HG03457 (cell line): Measurements from ENCODE around the gene TFRC.
"Not testable (repeated sequence)": the region's sequence is repeated elsewhere in the genome, so short reads cannot be mapped to it uniquely, and the experiment has no call there.

Source experiments
- ATAC-seq: cut with Tn5 transposase; IDR thresholded peaks from one replicate; pipeline ENCODE4 v1.9.1; 2021; ENCODE audit warnings: moderate number of reproducible peaks; ENCODE audit not compliant: unreplicated experiment

The TFRC gene

DNA sequence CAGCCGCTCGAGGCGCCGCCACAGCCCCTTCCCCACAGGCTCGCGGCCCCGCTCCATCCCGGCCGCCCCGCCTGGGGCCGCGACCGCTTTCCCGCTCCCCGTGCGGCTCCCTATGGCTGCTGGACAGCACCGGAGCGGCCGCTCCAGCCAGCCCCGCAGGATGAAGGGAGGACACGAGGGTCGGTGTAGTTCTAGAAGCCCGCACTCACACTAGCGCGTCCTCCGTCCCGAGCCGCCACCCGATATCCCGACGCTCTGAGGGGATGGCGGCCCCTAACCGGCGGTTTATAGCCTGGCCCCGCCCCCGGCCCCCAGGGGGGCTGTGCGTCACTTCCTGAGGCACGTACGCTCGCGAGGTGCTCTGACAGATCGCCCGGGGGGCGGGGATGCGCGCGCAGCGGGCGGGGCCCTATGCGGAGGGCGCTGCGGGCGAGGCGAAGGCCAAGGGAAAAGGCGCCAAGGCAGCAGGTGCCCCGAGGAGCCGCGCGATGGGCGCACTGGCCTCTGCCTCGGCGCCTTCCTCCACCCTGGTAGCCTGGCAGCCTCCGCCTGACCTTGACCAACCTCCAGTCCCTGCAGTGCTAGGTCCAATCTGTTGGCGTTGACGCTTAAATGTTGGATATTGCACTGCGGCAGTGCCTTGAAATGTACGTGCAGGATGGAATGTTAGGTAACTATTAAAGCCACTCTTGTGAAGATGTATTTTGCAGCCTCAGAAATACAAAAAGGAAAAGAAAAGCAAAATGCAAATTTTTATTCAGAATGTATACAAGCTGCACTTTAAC lies at the start of gene TFRC:
TSS of gene TFRC (minus strand) at position 257 of the 785 bp plus-strand sequence. CDS start 4,991 bp downstream, outside the sequence.
- ATAC-seq, result peak; percentile 80

DNA sequence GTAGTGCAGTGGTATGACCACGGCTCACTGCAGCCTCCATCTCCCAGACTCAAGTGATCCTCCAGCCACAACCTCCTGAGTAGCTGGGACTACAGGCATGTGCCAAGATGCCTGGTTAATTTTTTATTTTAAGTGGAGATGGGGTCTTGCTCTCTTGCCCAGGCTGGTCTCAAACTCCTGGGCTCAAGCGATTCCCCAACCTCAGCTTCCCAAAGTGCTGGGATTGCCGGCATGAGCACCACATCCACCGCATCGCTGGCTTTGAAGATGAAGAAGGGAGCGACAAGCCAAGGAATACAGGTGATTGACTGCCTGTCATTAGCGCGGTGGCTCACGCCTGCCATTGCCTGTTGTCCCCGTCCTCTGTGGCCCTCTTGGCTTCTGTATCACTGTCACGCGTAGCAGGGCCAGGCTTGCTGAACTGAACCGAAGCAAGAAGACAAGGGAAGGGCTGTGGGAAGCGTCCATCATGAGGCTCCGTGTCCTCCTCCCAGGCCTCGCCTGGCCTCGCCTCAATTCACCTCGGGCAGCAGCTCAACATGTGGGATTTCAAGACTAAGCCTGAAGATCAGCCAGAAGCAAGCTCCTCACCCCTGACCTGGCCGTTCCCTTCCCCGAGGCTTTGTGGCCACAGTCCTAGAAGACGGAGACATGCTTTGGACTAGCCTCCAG lies 46.4 kb upstream of the TFRC start:
- ATAC-seq, result no peak

DNA sequence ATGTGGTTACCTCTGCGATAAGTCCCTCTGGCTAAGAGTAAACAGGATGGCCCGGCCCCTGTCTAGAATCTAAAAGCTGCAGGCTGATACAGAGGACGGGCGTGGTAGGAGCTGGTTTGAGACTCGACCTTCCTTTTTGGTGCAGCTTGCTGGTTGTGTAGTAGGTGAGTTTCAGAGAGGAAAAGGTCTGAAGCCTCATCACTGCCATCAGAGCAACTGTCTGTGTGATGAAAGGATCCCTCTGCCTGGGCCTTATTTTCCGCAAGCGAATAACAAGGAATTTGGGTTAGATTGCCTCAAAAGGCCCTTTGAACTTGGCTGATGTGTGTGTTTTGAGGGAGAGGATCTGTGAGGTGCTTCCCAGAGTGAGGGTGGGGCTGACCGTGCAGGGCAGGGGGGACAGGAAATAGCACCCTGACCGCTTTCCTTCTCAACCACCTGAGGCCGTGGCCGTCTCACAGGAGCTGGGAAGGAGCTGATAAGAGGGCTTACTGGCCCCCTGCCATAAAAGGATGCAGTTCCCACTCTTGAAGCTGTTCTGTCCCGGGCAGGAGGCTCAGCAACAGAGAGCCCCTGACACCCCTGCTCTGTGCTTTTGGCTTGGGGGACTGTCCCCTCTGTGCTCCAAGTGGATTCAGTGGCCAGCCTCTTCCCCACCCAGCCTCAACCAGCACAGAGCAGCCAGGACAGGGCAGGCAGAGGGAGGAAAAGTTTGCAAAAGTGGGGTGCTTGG lies 45.6 kb upstream of the TFRC start:
- no peak for ATAC-seq

DNA sequence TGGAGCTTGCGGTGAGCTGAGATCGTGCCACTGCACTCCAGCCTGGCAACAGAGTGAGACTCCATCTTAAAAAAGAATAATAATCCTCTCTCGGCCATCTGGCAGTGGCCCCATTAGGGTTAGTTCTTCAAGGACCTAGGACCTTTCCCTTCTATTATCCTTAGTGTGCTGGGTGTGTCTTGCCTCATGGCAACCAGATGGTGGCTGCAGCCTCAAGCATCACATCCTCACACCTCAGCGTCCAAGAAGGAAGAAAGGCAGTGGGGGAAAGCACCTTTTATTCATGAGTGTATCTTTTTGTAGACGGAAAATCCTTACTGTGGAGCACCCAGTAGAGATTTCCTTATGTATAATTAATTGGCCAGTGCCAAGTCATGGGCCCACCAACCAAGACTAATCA lies 42.7 kb upstream of the TFRC start:
- ATAC-seq, result no peak

DNA sequence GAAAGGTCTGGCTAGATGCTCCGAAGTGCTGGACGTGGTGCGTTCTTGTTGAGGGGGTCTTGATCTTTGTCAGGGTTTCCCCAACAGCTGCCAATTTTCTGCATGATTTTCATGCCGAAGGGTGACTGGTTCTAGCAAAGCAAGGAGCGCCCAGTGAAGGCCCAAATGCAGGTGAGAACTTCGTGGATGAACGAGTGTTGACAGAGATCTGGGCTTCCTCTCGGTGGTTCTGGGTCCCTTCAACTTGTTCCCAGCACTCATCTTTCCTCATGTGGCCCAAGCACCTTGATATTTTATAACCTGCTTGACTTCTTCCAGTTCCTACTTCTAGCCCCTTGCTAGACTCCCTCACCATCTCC lies 40.8 kb upstream of the TFRC start:
- no peak for ATAC-seq

DNA sequence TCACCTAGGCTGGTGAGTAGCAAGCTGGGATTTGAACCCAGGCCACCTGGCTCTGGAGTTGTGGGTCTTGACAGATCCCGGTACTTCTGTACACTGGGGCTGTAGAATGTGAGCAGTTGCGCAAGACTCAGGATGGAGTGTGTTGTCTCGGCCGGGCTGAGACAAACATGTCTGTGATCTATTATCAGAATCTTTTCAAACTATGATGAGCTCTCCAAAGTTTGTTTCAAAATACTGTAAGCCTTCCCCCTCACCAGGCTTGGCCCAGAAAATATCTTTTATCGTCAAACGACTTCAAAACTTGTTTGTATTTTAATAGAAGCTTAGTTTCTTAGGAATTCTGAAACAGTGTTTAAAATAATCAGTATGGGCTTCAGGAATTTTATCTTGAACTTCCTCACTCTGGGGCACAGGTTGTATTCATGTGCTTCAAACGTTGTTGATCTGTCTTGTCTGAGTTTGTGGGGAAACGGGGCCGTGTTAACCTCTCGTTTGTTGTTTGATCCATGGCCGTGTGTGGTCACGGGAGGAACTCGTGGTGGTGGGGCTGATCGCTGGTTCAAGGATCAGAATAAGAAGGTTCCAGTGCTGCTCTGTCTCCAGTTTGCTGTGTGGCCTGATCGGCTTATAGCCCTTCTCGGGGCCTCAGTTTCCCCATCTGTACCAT lies 40.3 kb upstream of the TFRC start:
- ATAC-seq, result no peak

DNA sequence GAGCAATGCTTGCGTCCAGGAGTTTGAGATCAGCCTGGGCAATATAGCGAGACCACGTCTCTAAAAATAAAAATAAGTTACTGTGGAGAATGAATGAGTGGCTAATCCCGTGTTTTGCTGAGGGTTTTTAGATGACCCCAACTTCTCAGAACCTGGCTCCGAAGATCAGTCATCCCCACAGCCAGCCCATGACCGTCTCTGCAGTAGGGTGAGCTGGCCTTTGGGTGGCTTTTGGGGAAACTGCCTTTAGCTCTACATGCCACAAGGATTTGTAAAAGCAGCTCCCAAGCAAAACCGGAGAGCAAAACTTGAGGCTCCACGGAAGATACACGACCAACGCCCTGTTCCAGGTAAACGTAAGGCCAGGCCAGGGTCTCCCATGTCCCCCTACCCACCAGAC lies 39.2 kb upstream of the TFRC start:
- no peak for ATAC-seq

DNA sequence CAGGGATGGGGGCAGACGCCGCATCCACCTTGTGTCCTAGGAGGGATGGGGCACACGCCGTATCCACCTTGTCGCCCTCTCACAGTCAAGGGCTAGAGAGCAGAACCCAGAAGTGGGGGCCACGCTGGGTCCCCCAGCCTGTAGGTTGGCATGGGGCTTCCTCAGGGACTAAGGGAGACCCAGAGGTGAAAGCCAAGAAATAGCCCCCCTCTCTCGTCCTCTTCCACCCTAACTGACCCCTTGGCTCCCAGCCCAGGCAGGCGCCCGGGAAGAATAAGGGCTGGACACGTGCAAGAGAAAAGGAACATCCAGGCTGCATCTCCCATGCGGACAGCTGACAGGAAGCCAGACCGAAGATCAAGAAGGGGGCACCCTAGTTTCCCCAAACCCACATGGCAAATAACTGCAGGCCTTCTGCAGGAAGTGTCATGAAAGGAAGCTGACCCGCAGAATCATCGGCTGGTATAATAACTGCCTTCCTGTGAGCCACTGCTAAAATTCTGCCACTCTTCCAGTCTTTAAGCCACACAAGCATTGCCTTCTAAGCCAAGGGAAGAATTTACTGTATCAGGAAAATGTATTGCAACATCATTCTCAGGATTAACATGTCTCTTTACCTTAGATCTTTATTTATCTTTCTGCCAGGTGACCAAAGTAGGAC lies 38.5 kb upstream of the TFRC start:
- no peak for ATAC-seq

DNA sequence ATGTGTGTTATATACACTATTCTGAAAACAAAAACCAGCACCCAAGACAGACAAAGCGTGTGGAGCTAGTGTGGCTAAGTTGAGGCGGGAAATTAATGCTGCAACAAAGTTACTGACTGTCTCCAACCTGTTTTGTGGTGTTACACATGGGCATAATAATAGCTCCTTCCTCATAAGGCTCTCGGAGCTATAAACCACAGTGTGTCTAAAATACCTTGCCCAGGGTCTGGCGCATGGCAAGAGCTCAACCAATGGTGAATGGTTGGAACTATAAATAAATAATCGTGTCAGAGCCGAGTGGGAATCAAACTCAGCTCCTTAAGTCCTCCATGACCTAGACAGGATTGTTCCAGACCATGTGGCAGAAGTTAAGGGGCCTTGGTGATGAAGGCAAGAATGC lies 35.9 kb upstream of the TFRC start:
- no peak for ATAC-seq

DNA sequence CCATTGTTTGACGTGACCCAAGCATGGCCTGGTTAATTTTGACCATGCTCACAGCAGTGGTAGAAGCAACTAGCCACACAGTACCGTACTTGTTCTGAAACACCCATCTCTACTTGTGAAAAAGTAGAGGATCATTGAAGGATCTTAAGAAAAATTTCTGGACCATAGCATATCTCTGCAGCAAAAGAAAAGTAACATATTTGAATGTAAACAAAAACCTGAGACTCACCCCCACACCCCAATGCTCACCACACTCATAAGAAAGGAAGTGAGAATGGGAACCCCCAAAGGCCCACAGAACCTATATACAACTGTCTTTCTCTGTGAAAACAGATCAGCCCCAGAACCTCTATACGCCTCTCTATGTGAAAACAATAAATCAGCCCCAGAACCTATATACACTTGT lies 33.8 kb upstream of the TFRC start:
- peak; percentile 45 for ATAC-seq

DNA sequence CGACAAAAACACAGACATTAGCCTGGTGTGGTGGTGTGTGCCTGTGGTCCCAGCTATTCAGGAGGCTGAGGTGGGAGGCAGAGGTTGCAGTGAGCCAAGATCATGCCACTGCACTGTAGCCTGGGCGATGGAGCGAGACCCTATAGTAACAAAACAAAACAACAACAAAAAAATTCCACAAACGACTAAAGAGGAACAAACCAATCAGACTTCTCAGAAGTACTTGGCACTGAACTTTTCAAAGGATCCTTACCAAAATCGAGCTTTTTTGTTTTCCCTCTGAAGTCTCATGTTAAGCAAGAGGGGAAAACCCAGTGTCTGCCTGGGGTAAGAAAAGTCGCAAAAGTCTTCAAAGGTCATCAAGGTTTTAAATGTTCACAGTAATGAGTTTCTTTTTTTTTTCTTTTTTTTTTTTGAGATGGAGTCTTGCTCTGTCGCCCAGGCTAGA lies 30.1 kb upstream of the TFRC start:
- no peak for ATAC-seq

DNA sequence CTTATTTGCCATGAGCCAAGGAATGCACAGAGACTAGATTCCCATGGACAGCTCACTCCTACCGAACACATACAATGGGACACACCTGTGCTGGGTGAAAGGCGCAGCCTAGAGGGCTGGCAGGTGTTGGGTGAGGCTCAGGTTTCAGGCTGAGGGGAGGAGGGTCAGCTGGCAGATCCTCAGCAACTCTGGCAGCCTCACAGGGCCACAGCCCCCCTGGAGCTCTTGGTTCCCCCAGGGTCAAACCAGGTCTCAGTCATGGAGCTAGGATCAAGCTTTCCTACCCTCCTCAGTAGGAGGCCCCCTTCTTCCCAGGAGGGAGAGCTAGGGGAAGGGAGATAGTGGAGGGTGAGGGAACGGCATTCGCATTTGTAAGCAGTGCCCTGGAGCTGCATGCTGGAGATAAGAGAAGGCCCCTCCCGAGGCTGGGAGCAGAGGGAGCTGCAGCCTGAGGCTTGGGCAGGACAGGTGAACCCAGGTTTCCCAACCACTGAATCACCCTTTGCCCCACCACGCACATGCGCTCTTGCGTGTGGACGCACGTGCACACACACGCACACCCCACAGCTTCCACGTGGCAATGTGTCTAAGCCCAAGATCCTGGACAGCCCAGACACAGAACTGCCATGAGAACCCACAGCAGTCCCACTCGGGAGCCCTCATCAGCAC lies 26.3 kb upstream of the TFRC start:
- ATAC-seq, result no peak

DNA sequence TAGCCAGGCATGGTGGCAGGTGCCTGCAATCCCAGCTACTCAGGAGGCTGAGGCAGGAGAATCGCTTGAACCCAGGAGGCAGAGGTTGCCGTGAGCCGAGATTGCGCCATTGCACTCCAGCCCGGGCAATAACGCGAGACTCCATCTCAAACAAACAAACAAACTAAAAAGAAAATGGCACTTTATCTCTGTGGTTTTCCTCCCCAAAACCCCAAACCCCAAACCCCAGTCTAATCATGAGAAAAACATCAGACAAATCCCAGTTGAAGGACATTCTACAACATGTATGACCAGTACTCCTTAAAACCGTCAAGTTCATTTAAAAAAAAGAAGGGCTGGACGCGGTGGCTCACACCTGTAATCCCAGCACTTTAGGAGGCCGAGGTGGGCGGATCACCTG lies 22.8 kb upstream of the TFRC start:
- not testable (repeated sequence) for ATAC-seq

DNA sequence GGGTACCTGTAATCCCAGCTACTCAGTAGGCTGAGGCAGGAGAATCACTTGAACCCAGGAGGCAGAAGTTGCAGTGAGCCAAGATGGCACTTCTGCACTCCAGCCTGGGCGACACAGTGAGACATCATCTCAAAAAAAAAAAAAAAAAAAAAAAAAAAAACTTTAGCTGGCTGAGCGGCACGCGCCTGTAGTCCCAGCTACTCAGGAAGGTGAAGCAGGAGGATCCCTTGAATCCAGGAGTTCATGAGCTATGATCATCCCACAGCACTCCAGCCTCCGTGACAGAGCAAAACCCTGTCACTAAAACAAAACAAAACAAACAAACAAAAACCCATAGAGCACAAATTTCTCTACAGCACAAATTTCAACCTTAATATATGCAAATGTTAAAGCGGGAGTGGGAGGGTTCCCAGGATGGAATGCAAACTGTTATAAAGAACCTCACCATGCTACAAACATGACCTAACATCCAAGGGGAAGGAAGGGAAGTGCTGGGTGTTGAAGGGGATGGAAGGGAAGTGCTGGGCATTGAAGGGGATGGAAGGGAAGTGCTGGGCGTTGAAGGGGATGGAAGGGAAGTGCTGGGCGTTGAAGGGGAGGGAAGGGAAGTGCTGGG lies 16.6 kb upstream of the TFRC start:
- ATAC-seq, result not testable (repeated sequence)

DNA sequence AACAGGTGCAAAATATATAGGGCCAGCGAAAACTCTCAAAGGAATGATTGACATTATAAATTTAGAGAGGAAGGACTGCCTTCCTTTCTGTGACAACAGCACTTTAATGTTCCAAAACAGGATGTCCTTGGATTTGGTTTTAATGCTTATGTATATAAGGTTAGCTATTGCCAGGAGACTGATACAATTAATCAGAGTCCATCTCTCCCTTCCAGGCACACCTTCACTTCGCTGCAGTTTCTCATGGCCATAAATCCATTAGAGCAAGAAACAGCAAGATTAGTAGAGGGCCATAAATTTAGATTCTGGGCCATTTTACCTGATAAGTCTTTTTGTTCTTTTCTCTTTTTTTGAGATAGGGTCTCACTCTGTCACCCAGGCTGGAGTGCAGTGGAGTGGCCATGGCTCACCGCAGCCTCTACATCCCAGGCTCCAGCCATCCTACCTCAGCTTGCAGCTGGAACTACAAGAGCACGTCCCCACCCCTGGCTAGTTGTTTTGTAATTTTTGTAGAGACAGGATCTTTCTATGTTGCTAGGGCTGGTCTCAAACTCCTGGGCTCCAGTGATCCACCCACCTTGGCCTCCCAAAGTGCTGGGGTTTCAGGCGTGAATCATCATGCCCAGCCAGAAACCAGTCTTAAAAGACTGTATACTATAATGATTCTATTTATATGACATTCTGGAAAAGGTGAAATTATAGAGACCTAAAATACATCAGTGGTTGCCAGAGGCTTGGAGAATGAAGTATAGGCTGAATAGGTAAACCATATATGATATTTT lies 15.7 kb upstream of the TFRC start:
- ATAC-seq, result no peak

DNA sequence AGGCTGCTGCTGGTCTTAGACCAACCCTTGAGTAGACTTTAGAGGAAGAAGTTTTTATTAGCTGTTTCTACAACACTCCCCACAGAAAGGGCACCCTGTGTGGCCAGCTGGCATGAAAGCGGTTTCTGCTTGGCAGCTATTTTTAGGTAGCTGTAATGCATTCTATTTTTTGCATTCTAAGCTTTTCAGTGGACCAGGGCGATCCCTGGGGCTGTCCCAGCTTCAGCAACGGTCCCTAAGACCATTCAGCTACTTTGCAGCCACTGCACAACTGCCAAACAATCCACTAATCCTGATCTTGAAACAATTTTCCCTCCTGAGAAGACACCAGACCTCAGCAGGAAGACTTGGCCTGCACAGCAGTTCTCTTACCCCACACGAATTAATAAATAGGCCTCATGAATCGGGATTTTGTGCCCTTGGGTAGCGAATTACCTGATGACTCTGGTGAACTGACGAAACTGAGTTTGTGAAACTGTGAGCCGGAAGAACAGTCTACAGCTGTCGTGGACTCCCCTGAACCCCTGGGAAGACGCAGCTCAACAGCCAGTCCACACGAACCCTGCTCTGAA lies 14.6 kb upstream of the TFRC start:
- ATAC-seq, result peak; percentile 74

DNA sequence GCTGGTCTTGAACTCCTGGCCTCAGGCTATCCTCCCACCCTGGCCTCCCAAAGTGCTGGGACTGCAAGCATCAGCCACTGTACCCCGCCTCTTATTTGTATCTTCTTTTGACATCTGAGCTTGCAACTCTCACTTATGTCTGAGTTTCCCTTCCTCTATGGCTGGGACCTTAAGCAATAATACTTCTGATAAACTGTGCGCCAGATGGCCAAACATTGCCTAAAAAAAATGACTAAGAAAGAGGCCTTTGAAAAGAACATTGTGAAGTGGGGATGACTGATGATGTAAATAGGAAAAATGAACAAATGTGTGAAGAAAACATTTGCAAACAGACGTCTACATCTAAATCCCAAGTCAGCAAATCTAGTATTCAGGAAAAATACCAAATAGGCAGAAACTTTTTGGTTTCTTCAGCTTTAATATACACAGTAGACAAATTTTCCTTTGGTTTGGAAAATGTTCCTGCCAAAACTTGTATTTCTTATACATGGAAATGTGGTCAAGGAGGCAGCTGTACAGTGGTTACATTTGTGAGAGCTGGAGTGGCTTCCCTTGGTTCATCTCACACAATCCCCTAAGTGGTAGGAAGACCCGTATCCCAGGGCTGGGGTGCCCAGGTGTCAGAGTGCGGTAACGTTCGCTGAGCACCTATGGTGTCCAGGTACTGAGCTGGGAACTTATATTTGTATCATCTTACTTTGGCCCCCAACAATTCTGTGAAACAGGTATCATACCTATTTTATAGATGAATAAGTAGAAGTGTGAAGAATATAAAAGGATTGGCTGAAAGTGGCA lies 11.6 kb upstream of the TFRC start:
- ATAC-seq, result no peak

DNA sequence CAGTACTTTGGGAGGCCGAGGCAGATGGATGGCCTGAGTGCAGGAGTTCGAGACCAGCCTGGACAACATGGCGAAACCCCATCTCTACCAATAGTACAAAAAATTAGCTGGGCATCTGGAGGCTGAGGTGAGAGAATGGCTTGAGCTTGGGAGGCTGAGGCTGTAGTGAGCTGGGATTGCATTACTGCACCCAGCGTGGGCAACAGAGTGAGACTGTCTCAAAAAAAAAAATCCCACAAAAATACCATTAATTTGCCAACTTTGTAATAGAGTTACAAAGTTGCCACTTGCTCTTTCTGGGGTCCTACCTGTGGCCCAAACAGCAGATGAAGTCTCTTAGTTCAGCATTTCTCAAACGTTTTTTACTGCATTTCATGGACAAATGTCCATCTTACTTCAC lies 6.0 kb upstream of the TFRC start:
- no peak for ATAC-seq
